HEK293T (cell line): ENCODE measurements around the gene MYO7B.

Experiments
- CTCF ChIA-PET: fragments of 350-600 bp; formaldehyde crosslinking; extraction: SDS; loops from one replicate; lab custom pipeline; 2021; ENCODE audit warnings: antibody characterized with exemption, inconsistent platforms; lab: Yijun Ruan, JAX
- POLR2A ChIA-PET: fragments of 350-600 bp; formaldehyde crosslinking; extraction: SDS; loops from one replicate; lab custom pipeline; 2020; ENCODE audit warnings: antibody characterized with exemption, inconsistent platforms; lab: Yijun Ruan, JAX
- DNase-seq: peaks from one replicate; pipeline ENCODE4 v3.0.0; 2012; ENCODE audit warnings: mixed read lengths; ENCODE audit errors: extremely low spot score
- ARNT ChIP-seq: fragments of 450-650 bp; IDR thresholded peaks from 2 replicates; pipeline ENCODE4 v1.6.1; 2017; ENCODE audit warnings: mild to moderate bottlenecking
- BHLHE40 ChIP-seq: fragments of 450-650 bp; IDR thresholded peaks from 2 replicates; pipeline ENCODE4 v1.6.1; 2016; ENCODE audit warnings: mild to moderate bottlenecking, moderate library complexity, borderline replicate concordance
- CTBP1 ChIP-seq: fragments of 450-650 bp; IDR thresholded peaks from 2 replicates; pipeline ENCODE4 v1.6.1; 2016; ENCODE audit warnings: borderline replicate concordance
- ELF4 ChIP-seq: fragments of 450-650 bp; IDR thresholded peaks from 2 replicates; pipeline ENCODE4 v1.6.1; 2017; ENCODE audit warnings: antibody characterized with exemption
- FOXA1 ChIP-seq: fragments of 450-650 bp; IDR thresholded peaks from 2 replicates; pipeline ENCODE4 v1.6.1; 2016; ENCODE audit warnings: mild to moderate bottlenecking
- FOXK2 ChIP-seq: fragments of 450-650 bp; IDR thresholded peaks from 2 replicates; pipeline ENCODE4 v1.6.1; 2016; ENCODE audit warnings: mild to moderate bottlenecking
- FOXM1 ChIP-seq: fragments of 450-650 bp; IDR thresholded peaks from 2 replicates; pipeline ENCODE4 v1.6.1; 2017; ENCODE audit warnings: mild to moderate bottlenecking, borderline replicate concordance
- HDGF ChIP-seq: fragments of 450-650 bp; IDR thresholded peaks from 2 replicates; pipeline ENCODE4 v1.6.1; 2017; ENCODE audit warnings: antibody characterized with exemption, borderline replicate concordance
- L3MBTL2 ChIP-seq: fragments of 450-650 bp; conservative IDR thresholded peaks from 2 replicates; pipeline ENCODE4 v1.6.1; 2016; ENCODE audit warnings: mild to moderate bottlenecking
- LEF1 ChIP-seq: fragments of 450-650 bp; IDR thresholded peaks from 2 replicates; pipeline ENCODE4 v1.6.1; 2017; ENCODE audit warnings: mild to moderate bottlenecking, borderline replicate concordance
- NFRKB ChIP-seq: fragments of 450-650 bp; IDR thresholded peaks from 2 replicates; pipeline ENCODE4 v1.6.1; 2016; ENCODE audit warnings: mild to moderate bottlenecking, moderate library complexity
- PKNOX1 ChIP-seq: fragments of 450-650 bp; IDR thresholded peaks from 2 replicates; pipeline ENCODE4 v1.6.1; 2016
- SP1 ChIP-seq: fragments of 450-650 bp; IDR thresholded peaks from 2 replicates; pipeline ENCODE4 v1.6.1; 2017
- SUZ12 ChIP-seq: fragments of 450-650 bp; IDR thresholded peaks from 2 replicates; pipeline ENCODE4 v1.6.1; 2016; ENCODE audit warnings: mild to moderate bottlenecking
- TARDBP ChIP-seq: fragments of 450-650 bp; IDR thresholded peaks from 2 replicates; pipeline ENCODE4 v1.6.1; 2016
- ZNF384 ChIP-seq: fragments of 450-650 bp; IDR thresholded peaks from 2 replicates; pipeline ENCODE4 v1.6.1; 2016

MYO7B gene

GRCh38 chr2:127535422-127535901 lies at the start of gene MYO7B:
MYO7B (plus strand) TSS chr2:127535683; CDS start chr2:127559723, 24,040 bp downstream.
- no peak for TF ChIP-seq LEF1
- TF ChIP-seq ZNF384, result no peak
- TF ChIP-seq TARDBP, result no peak
- no peak for TF ChIP-seq NFRKB
- TF ChIP-seq FOXA1, result no peak
- no peak for TF ChIP-seq ELF4
- TF ChIP-seq HDGF, result no peak
- TF ChIP-seq PKNOX1, result no peak
- TF ChIP-seq ARNT, result no peak
- no peak for TF ChIP-seq SUZ12
- TF ChIP-seq FOXM1, result no peak
- TF ChIP-seq SP1, result no peak
- no peak for TF ChIP-seq L3MBTL2
- TF ChIP-seq FOXK2, result no peak
- TF ChIP-seq CTBP1, result no peak
- no peak for TF ChIP-seq BHLHE40
- DNase-seq, result no peak
- ChIA-PET CTCF (no interaction called here), POLR2A (interaction anchor here (1.0 kb wide), 1 partner anchor 9 kb away, joined by 5 read pairs; the partner anchor contains the start of gene IWS1)

GRCh38 chr2:127485694-127486071 lies 49.8 kb upstream of the MYO7B start:
- TF ChIP-seq ZNF384 (no peak), L3MBTL2 (no peak), CTBP1 (no peak), SP1 (no peak), ARNT (no peak), TARDBP (no peak), PKNOX1 (no peak), HDGF (no peak), NFRKB (no peak), BHLHE40 (no peak), LEF1 (no peak), FOXA1 (no peak), ELF4 (no peak), FOXM1 (no peak), SUZ12 (no peak), FOXK2 (no peak)
- no peak for DNase-seq
- POLR2A ChIA-PET, result no interaction called here
- CTCF ChIA-PET, result no interaction called here

GRCh38 chr2:127486247-127487058 lies 49.0 kb upstream of the MYO7B start:
- CTCF ChIA-PET, result no interaction called here
- POLR2A ChIA-PET, result no interaction called here
- no peak for DNase-seq

DNA sequence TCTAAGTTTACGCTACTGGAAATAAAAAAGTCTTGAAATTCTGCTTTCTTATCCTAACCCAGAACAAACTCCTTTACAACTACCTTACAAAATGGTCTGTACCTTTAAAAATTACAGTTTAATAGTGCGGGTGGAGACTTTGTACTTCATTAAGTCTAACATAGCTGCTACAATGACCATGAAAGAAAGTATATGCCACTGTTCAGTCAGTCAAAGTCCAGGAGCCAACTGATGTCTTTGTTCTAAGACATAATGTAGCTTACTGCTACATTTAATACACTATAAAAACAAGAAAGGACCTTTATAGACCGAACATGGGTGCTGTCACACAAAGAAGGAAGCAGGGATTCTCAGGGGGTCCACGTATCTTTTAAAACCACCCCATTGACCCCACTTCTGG lies 45.2 kb upstream of the MYO7B start:
- ChIA-PET CTCF (no interaction called here), POLR2A (no interaction called here)
- no peak for DNase-seq
- TF ChIP-seq ELF4 (no peak), L3MBTL2 (no peak), BHLHE40 (no peak), ZNF384 (no peak), LEF1 (no peak), NFRKB (no peak), ARNT (no peak), HDGF (no peak), SP1 (no peak)

More at GRCh38 chr2:127486247-127487058, 49.0 kb upstream of the MYO7B start:
- TF ChIP-seq ARNT, result no peak
- TF ChIP-seq SUZ12, result no peak
- TF ChIP-seq NFRKB, result no peak
- no peak for TF ChIP-seq BHLHE40
- no peak for TF ChIP-seq ZNF384
- TF ChIP-seq CTBP1, result no peak
- no peak for TF ChIP-seq PKNOX1
- TF ChIP-seq L3MBTL2, result no peak
- TF ChIP-seq FOXK2, result no peak
- TF ChIP-seq SP1, result no peak
- no peak for TF ChIP-seq HDGF
- no peak for TF ChIP-seq TARDBP
- TF ChIP-seq FOXA1, result no peak

DNA sequence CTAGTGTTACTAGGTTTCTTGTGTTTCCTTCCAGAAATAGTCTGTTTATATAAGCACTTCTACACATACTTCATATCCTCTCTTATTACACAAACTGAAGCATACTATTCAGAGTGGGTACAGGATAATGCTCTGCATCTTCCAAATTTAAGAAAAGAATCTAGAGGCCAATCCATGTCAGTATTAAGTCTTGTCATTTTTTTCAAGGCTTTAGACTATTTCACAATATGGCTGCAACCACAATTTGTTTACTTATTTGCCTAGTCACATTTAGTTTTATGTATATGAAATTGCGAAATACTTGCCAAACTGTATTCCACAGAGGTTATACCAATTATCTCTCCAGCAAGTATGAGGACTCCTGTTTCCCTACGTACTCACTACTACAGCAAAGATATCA lies 37.1 kb upstream of the MYO7B start:
- DNase-seq, result no peak
- CTCF ChIA-PET, result no interaction called here
- POLR2A ChIA-PET, result no interaction called here
- TF ChIP-seq SUZ12 (no peak), ELF4 (no peak), SP1 (no peak), NFRKB (no peak), HDGF (no peak), TARDBP (no peak), FOXM1 (no peak), FOXA1 (no peak), BHLHE40 (no peak), LEF1 (no peak), FOXK2 (no peak), PKNOX1 (no peak)
